Fibroblast of lung (primary cell): ENCODE results near the gene SLC2A4RG. TPM values are rescaled to one million over a fixed set of nuclear protein-coding genes. Genes with fewer than 3 reads are reported as not detected.

ENCODE experiments used
- DNase-seq, 2 donors: peaks; one replicate each; pipeline versions ENCODE4 v3.0.0 to v3.0.0-alpha.2; 2010; ENCODE audit warnings: low read depth in 2 of 2
- H2AFZ ChIP-seq: 2 replicates; pipeline ENCODE4 v1.5.1; 2012; ENCODE audit warnings: low read length, control low read depth, inconsistent platforms
- H3K27ac ChIP-seq: 2 replicates; pipeline ENCODE4 v1.5.1; 2011; ENCODE audit warnings: low read length, control low read depth; ENCODE audit not compliant: insufficient read depth
- H3K27me3 ChIP-seq: 2 replicates; pipeline ENCODE4 v1.5.1; 2011; ENCODE audit warnings: mild to moderate bottlenecking, low read length; ENCODE audit not compliant: control insufficient read depth, insufficient read depth
- H3K36me3 ChIP-seq: 2 replicates; pipeline ENCODE4 v1.5.1; 2011; ENCODE audit warnings: low read length; ENCODE audit not compliant: control insufficient read depth, insufficient read depth
- H3K4me1 ChIP-seq: 2 replicates; pipeline ENCODE4 v1.5.1; 2011; ENCODE audit warnings: low read length; ENCODE audit not compliant: control insufficient read depth, insufficient read depth; ENCODE audit errors: extremely low read depth
- H3K4me2 ChIP-seq: 2 replicates; pipeline ENCODE4 v1.5.1; 2011; ENCODE audit warnings: low read length, control low read depth; ENCODE audit not compliant: insufficient read depth; ENCODE audit errors: extremely low read depth
- H3K4me3 ChIP-seq, 4 experiments: fragments of 200-600 bp in 1 of 4; sonication (generic) in 1 of 4; replicated peaks in 1 of 4; 2 replicates each; pipeline ENCODE4 v1.5.1; 2011 to 2016; ENCODE audit warnings: low read length in 4 of 4, low read depth in 3 of 4, mild to moderate bottlenecking in 3 of 4, control low read depth in 2 of 4, inconsistent platforms in 1 of 4, mixed read lengths in 1 of 4; ENCODE audit not compliant: insufficient read depth in 1 of 4; ENCODE audit errors: control extremely low read depth in 1 of 4
- H3K79me2 ChIP-seq: 2 replicates; pipeline ENCODE4 v1.5.1; 2012; ENCODE audit warnings: mild to moderate bottlenecking, low read length, inconsistent platforms; ENCODE audit not compliant: control insufficient read depth, insufficient read depth
- H3K9ac ChIP-seq: 2 replicates; pipeline ENCODE4 v1.5.1; 2011; ENCODE audit warnings: mild to moderate bottlenecking, low read length, control low read depth; ENCODE audit not compliant: insufficient read depth
- H3K9me3 ChIP-seq: 2 replicates; pipeline ENCODE4 v1.5.1; 2012; ENCODE audit warnings: low read depth, low read length; ENCODE audit not compliant: control insufficient read depth, insufficient read depth
- H4K20me1 ChIP-seq: 2 replicates; pipeline ENCODE4 v1.5.1; 2011; ENCODE audit warnings: low read length; ENCODE audit not compliant: control insufficient read depth, insufficient read depth; ENCODE audit errors: extremely low read depth
- EZH2 ChIP-seq: IDR thresholded peaks from 2 replicates; pipeline ENCODE4 v1.5.1; 2012; ENCODE audit warnings: low read length, control low read depth, mild to moderate bottlenecking; ENCODE audit errors: missing control alignments
- polyA minus RNA-seq: library from RNA; depleted of rRNA, polyadenylated mRNA; stranded (reverse); fragments of >200 nt; gene quantifications from 2 replicates; pipeline ENCODE4 v1.2.3, GENCODE V29; 2011; ENCODE audit warnings: low replicate concordance
- polyA plus RNA-seq, 2 donors: library from polyadenylated mRNA; depleted of rRNA in 1 of 2; stranded (reverse) in 1 of 2; unstranded in 1 of 2; fragments of >200 nt; gene quantifications; 2 replicates each; pipeline ENCODE4 v1.2.1, GENCODE V29; 2011 to 2012; ENCODE audit warnings: missing spikeins in 1 of 2
- total RNA-seq: library from RNA; depleted of rRNA; stranded (reverse); fragments of >200 nt; gene quantifications from 2 replicates; pipeline ENCODE4 v1.2.1, GENCODE V29; 2014
- TF ChIP-seq, protein P1 (sequence below), 2 donors: IDR thresholded peaks in 1 of 2; conservative IDR thresholded peaks in 1 of 2; 1 replicate in 1 of 2; 2 replicates in 1 of 2; pipeline ENCODE4 v1.5.1; 2011 to 2012; ENCODE audit warnings: low read length in 2 of 2, control low read depth in 1 of 2, inconsistent platforms in 1 of 2, low read depth in 1 of 2, mild to moderate bottlenecking in 1 of 2

The SLC2A4RG gene, protein sequence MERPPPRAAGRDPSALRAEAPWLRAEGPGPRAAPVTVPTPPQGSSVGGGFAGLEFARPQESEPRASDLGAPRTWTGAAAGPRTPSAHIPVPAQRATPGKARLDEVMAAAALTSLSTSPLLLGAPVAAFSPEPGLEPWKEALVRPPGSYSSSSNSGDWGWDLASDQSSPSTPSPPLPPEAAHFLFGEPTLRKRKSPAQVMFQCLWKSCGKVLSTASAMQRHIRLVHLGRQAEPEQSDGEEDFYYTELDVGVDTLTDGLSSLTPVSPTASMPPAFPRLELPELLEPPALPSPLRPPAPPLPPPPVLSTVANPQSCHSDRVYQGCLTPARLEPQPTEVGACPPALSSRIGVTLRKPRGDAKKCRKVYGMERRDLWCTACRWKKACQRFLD
- total RNA-seq, result 18.2 and 30.6 TPM in 2 replicates
- polyA plus RNA-seq, result 17.5 and 27.1 TPM in 2 replicates
- 57.0 and 93.2 TPM in 2 replicates for polyA plus RNA-seq (2012)
- polyA minus RNA-seq, result 17.2 and 17.6 TPM in 2 replicates

DNA sequence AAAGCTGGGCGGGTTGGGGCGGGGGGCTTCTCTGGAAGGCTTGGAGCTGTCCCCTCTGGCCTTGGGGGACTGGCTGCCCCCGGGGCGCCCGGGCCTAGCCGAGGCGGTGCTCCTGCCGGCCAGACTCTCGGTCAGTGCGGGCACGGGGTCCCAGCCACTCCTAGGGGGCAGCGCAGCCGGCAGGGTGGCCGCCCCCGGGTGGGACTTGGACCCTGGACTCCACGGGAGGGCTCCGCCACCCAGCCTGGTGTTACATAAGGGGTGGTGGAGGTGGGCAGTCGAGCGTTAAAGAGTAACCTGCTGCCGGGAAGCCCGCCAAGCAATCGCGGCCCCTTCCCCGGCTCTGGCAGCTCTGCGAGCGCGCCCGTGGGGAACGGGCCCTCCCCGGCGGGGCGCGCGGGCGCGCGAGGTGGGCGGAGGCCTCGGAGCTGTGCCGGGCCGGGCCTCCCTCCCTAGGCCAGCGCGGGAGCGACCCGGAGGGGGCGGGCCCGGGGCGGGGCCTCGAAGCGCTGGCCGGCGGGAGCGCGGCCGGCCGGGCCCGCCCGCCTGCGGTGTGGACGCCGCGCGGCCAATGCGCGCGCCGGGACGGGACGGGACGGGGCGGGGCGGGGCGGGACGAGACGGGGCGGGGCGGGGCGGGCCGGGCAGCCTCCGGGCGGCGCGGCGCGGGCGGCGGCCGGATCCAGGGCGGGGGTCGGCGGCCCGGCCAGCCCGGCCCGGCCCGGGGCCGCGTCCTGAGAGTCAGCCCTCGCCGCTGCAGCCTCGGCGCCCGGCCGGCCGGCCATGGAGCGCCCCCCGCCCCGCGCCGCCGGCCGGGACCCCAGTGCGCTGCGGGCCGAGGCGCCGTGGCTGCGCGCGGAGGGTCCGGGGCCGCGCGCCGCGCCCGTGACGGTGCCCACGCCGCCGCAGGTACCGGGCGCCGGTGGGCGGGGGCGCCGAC lies at the start of gene SLC2A4RG:
Gene SLC2A4RG (plus strand): TSS at position 647 of the 940 bp plus-strand sequence. CDS start 137 bp downstream, at position 784.
- peaks cover 4% of the 10 kb centered on the region for H3K79me2 ChIP-seq
- TF ChIP-seq EZH2, result no peak
- TF ChIP-seq, protein P1, sequence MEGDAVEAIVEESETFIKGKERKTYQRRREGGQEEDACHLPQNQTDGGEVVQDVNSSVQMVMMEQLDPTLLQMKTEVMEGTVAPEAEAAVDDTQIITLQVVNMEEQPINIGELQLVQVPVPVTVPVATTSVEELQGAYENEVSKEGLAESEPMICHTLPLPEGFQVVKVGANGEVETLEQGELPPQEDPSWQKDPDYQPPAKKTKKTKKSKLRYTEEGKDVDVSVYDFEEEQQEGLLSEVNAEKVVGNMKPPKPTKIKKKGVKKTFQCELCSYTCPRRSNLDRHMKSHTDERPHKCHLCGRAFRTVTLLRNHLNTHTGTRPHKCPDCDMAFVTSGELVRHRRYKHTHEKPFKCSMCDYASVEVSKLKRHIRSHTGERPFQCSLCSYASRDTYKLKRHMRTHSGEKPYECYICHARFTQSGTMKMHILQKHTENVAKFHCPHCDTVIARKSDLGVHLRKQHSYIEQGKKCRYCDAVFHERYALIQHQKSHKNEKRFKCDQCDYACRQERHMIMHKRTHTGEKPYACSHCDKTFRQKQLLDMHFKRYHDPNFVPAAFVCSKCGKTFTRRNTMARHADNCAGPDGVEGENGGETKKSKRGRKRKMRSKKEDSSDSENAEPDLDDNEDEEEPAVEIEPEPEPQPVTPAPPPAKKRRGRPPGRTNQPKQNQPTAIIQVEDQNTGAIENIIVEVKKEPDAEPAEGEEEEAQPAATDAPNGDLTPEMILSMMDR (conservative IDR thresholded peaks at IDR 0.05 in 1 of 2, IDR thresholded peaks at IDR 0.05 in 1 of 2; ENCODE audit: low read depth in 1 of 2, low read length in 2 of 2), result no peak
- H3K27me3 ChIP-seq, result no peaks in the 10 kb centered on the region
- H3K36me3 ChIP-seq, result peaks cover 22% of the 10 kb centered on the region
- peak within 1 kb of the TSS; percentile 75 for H3K9ac ChIP-seq
- H4K20me1 ChIP-seq, result no peaks in the 10 kb centered on the region
- peak within 1 kb of the TSS; percentile 90 for H3K4me2 ChIP-seq
- no peak within 1 kb of the TSS for H2AFZ ChIP-seq
- peak within 1 kb of the TSS; percentile 65 to 74 (median 68) for H3K4me3 ChIP-seq
- peak within 1 kb of the TSS; percentile 72 for H3K27ac ChIP-seq
- DNase-seq, result peak; percentile 63 to 72
- H3K4me1 ChIP-seq, result peaks cover 8% of the 10 kb centered on the region
- no peaks in the 10 kb centered on the region for H3K9me3 ChIP-seq

DNA sequence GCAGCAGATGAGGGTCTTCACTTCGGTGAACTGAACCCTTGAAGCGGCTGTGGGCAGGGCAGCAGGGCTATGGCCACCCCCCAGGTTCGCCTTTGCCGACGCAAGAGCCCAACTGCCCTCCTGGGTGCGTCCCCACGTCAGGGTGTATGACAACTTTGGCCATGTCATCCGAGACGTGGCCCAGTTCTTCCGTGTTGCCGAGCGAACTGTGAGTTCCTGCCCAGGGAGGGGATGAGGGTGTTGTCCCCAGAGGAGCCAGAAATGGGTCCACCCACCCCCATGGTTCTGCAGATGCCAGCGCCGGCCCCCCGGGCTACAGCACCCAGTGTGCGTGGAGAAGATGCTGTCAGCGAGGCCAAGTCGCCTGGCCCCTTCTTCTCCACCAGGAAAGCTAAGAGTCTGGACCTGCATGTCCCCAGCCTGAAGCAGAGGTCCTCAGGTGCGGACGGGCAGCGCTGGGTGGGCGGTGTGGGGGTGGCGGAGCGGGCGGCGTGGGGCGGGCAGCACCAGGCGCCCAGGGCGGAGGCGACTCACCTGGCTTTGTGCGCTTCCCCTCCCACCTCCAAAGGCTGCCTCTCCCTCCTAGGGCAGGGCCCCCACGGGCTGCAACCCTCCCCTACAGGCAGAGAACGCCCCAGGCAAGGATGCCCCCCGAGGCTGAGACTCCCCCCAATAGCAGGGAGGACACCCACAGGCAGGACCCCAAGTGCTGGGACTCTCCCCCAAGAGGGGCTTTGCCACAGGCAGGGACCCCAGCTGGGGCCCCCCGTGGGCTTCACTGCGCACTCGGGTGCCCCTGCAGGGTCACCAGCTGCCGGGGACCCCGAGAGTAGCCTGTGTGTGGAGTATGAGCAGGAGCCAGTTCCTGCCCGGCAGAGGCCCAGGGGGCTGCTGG lies 49.3 kb upstream of the SLC2A4RG start:
- no peaks in the 10 kb centered on the region for H3K27me3 ChIP-seq
- peaks cover 2% of the 10 kb centered on the region for H3K79me2 ChIP-seq
- H4K20me1 ChIP-seq, result no peaks in the 10 kb centered on the region
- H3K27ac ChIP-seq, result no peak overlapping the region
- H3K36me3 ChIP-seq, result peaks cover 29% of the 10 kb centered on the region
- no peak overlapping the region for H2AFZ ChIP-seq
- no peaks in the 10 kb centered on the region for H3K9me3 ChIP-seq
- H3K9ac ChIP-seq, result no peak overlapping the region
- H3K4me1 ChIP-seq, result peaks cover 25% of the 10 kb centered on the region
- DNase-seq, result no peak
- no peak for TF ChIP-seq EZH2
- TF ChIP-seq, protein P1 (conservative IDR thresholded peaks at IDR 0.05 in 1 of 2, IDR thresholded peaks at IDR 0.05 in 1 of 2; ENCODE audit: low read depth in 1 of 2, low read length in 2 of 2), result no peak
- H3K4me2 ChIP-seq, result no peak overlapping the region
- no peak overlapping the region for H3K4me3 ChIP-seq
